ENCODE measurements around the gene RENBP. TPM values are rescaled to one million over a fixed set of nuclear protein-coding genes. Genes with fewer than 3 reads are reported as not detected.
A peak's percentile ranks its signal among the peaks of the same experiment; 100 is the strongest.

Gene RENBP
- total and polyA plus RNA-seq, 9 of the 15 experiments (the other 6 are each of a cell fraction or from before 2014, with no cell fraction given) = 0.07 to 14.8 (median 10.6) TPM; not detected in 1

- TF ChIP-seq BRF2 (IDR thresholded peaks at IDR 0.05; ENCODE audit: borderline replicate concordance, insufficient read depth, insufficient read length) = no peak
- no peak for TF ChIP-seq IRF9 (tag; IDR thresholded peaks at IDR 0.05)
- peak; percentile 73; the same call in 1 of the 2 replicates for TF ChIP-seq POLR2AphosphoS5 (IDR thresholded peaks at IDR 0.05; ENCODE audit: control insufficient read depth, insufficient read depth, low read depth, low read length)
- TF ChIP-seq HCFC1 (IDR thresholded peaks at IDR 0.05; ENCODE audit: low read depth, low read length) = 0 out of 2 replicates have a peak, but pooled peaks have one; percentile 18
- TF ChIP-seq ZNF511 (CRISPR knock-in tag; IDR thresholded peaks at IDR 0.05) = no peak
- peak; percentile 39; the same call in 1 of the 2 replicates for TF ChIP-seq VEZF1 (CRISPR knock-in tag; IDR thresholded peaks at IDR 0.05)
- TF ChIP-seq SPI1 (IDR thresholded peaks at IDR 0.05; ENCODE audit: borderline replicate concordance, low read depth, low read length) = no peak
- TF ChIP-seq SMC3 (conservative IDR thresholded peaks at IDR 0.05; ENCODE audit: insufficient read depth, low read depth, low read length) = peak; percentile 71
- TF ChIP-seq E2F6 (IDR thresholded peaks at IDR 0.05; ENCODE audit: borderline replicate concordance in 1 of 2, extremely low read depth in 1 of 2, insufficient read depth in 1 of 2, insufficient read length in 1 of 2, low read depth in 1 of 2, low read length in 1 of 2, poor library complexity in 1 of 2, severe bottlenecking in 1 of 2) = peak in 1 of 2 experiments; percentile 71
- TF ChIP-seq TEAD1 (CRISPR knock-in tag; IDR thresholded peaks at IDR 0.05) = 0 out of 4 replicates have a peak, but pooled peaks of 1 of the 2 experiments have one; percentile 35
- TF ChIP-seq RCOR1 (IDR thresholded peaks at IDR 0.05; ENCODE audit: borderline replicate concordance in 1 of 2, low read depth in 2 of 2, low read length in 2 of 2) = peak in 1 of 2 experiments; percentile 70; a peak in 1 of 4 replicates
- TF ChIP-seq DEAF1 (CRISPR knock-in tag; IDR thresholded peaks at IDR 0.05) = peak; percentile 65
- no peak for TF ChIP-seq ZNF184 (CRISPR knock-in tag; IDR thresholded peaks at IDR 0.05)
- no peak for TF ChIP-seq ATF6 (CRISPR knock-in tag; IDR thresholded peaks at IDR 0.05)
- no peak for TF ChIP-seq U2AF1 (optimal IDR thresholded peaks at IDR 0.05; ENCODE audit: low read depth, low read length)
Measured at GRCh38 chrX:153947009-153947769, 2.7 kb upstream of the RENBP start (continued).
